Stomach (tissue), 9 donors: ENCODE data around the gene RBPJ. TPM values are rescaled to one million over a fixed set of nuclear protein-coding genes. Genes with fewer than 3 reads are reported as not detected.

Source experiments
- DNase-seq, 2 donors: peaks; one replicate each; pipeline versions ENCODE4 v3.0.0 to v3.0.0-alpha.2; 2013 to 2019
- H3K27ac ChIP-seq, 5 donors: fragments of 200-600 bp in 4 of 5; sonication (generic) in 4 of 5; one replicate each; pipeline ENCODE4 v1.5.1; 2013 to 2019; ENCODE audit warnings: mild to moderate bottlenecking in 1 of 5, moderate library complexity in 1 of 5
- H3K27me3 ChIP-seq, 3 donors: fragments of 200-600 bp; sonication (generic); one replicate each; pipeline ENCODE4 v1.5.1; 2017 to 2019; ENCODE audit warnings: mixed run types in 1 of 3
- H3K36me3 ChIP-seq, 4 donors: fragments of 200-600 bp; sonication (generic); 1 replicate in 3 of 4; 2 replicates in 1 of 4; pipeline ENCODE4 v1.5.1; 2016 to 2019
- H3K4me1 ChIP-seq, 4 donors: fragments of 200-600 bp; sonication (generic); one replicate each; pipeline ENCODE4 v1.5.1; 2016 to 2019
- H3K4me3 ChIP-seq, 4 donors: fragments of 200-600 bp; sonication (generic) in 3 of 4; one replicate each; pipeline ENCODE4 v1.5.1; 2016 to 2019; ENCODE audit warnings: mild to moderate bottlenecking in 1 of 4
- H3K9me3 ChIP-seq, 4 donors: fragments of 200-600 bp; sonication (generic); one replicate each; pipeline ENCODE4 v1.5.1; 2016 to 2019
- EP300 ChIP-seq: sonication (generic); formaldehyde crosslinking; IDR thresholded peaks from one replicate; pipeline ENCODE4 v1.6.1; 2017; ENCODE audit warnings: antibody characterized with exemption
- POLR2A ChIP-seq, 4 donors: fragments of 450-650 bp; IDR thresholded peaks; one replicate each; pipeline ENCODE4 v1.6.1; 2016; ENCODE audit warnings: antibody characterized with exemption in 4 of 4, control low read depth in 2 of 4, mild to moderate bottlenecking in 1 of 4, moderate library complexity in 1 of 4
- POLR2AphosphoS5 ChIP-seq, 3 donors: sonication (generic); formaldehyde crosslinking; IDR thresholded peaks; one replicate each; pipeline ENCODE4 v1.6.1; 2016; ENCODE audit warnings: antibody characterized with exemption in 3 of 3
- WGBS, 5 donors: extraction: QIAGEN DNeasy Blood & Tissue Kit in 3 of 5; methylation state at CpG; one replicate each; pipeline versions ENCODE4 v1.1.5 to v1.1.7; 2013 to 2018; 5-methylcytosine and 5-hydroxymethylcytosine counted together
- intact Hi-C: fragments of 100-400 bp; cut with DNase I; formaldehyde crosslinking; loops from one replicate; pipeline ENCODE4 v1.15.1; 2023; ENCODE audit warnings: low total_unique reads
- polyA plus RNA-seq, 3 donors: library from polyadenylated mRNA; stranded (reverse); fragments of 200-250 nt; gene quantifications; one replicate each; pipeline ENCODE4 v1.2.3, GENCODE V29; 2013
- total RNA-seq, 5 donors: library from RNA; depleted of rRNA; stranded (reverse); fragments of >200 nt; gene quantifications; one replicate each; pipeline versions ENCODE4 v1.1.0 to v1.2.3, GENCODE V29; 2014 to 2016
- TF ChIP-seq, protein P1 (sequence below), 7 experiments: fragments of 450-650 bp in 4 of 7; fragments of 200-600 bp in 3 of 7; sonication (generic) in 3 of 7; IDR thresholded peaks; one replicate each; pipeline ENCODE4 v1.5.1; 2016 to 2019; ENCODE audit warnings: antibody characterized with exemption in 7 of 7, control low read depth in 2 of 7, mild to moderate bottlenecking in 1 of 7
- donor health status: healthy with polysubstance abuse.
- donor health status: Bipolar disorder and iron deficiency.
- donor health status: healthy.

Gene RBPJ
- total and polyA plus RNA-seq, 8 donors, result 23.2 to 184 (median 45.8) TPM

GRCh38 chr4:26462874-26463273 lies 142.1 kb downstream of the RBPJ start:
- Histone ChIP-seq H3K9me3 (no peaks in the 10 kb centered on the region), H3K4me3 (no peak overlapping the region), H3K4me1 (peaks cover 0 to 24% (median 8%) of the 10 kb centered on the region in 4 donors), H3K27ac (peak overlapping the region in 1 of 5 donors; percentile 19), H3K27me3 (no peaks in the 10 kb centered on the region), H3K36me3 (no peaks in the 10 kb centered on the region)
- intact Hi-C loops, result loop anchor here (10.0 kb wide), 1 partner anchor 252 kb away; no protein-coding TSS in a partner anchor
- DNase-seq, result peak in 1 of 2 donors; percentile 73
- 38 to 70% (median 45%) methylated on average over 2 of the region's 2 CpGs for WGBS, 5 donors
- TF ChIP-seq POLR2AphosphoS5 (IDR thresholded peaks at IDR 0.05) (no peak), EP300 (no peak), POLR2A (IDR thresholded peaks at IDR 0.05) (no peak)
- TF ChIP-seq, protein P1, sequence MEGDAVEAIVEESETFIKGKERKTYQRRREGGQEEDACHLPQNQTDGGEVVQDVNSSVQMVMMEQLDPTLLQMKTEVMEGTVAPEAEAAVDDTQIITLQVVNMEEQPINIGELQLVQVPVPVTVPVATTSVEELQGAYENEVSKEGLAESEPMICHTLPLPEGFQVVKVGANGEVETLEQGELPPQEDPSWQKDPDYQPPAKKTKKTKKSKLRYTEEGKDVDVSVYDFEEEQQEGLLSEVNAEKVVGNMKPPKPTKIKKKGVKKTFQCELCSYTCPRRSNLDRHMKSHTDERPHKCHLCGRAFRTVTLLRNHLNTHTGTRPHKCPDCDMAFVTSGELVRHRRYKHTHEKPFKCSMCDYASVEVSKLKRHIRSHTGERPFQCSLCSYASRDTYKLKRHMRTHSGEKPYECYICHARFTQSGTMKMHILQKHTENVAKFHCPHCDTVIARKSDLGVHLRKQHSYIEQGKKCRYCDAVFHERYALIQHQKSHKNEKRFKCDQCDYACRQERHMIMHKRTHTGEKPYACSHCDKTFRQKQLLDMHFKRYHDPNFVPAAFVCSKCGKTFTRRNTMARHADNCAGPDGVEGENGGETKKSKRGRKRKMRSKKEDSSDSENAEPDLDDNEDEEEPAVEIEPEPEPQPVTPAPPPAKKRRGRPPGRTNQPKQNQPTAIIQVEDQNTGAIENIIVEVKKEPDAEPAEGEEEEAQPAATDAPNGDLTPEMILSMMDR (IDR thresholded peaks at IDR 0.05), result no peak

- Histone ChIP-seq H3K27me3 (no peaks in the 10 kb centered on the region), H3K4me1 (peaks cover 0 to 19% (median 5%) of the 10 kb centered on the region in 4 donors), H3K27ac (peak overlapping the region in 1 of 5 donors; percentile 19), H3K4me3 (no peak overlapping the region), H3K36me3 (no peaks in the 10 kb centered on the region), H3K9me3 (no peaks in the 10 kb centered on the region)
- no peak for DNase-seq
- TF ChIP-seq POLR2A (IDR thresholded peaks at IDR 0.05) (no peak), EP300 (no peak), POLR2AphosphoS5 (IDR thresholded peaks at IDR 0.05) (no peak)
- TF ChIP-seq, protein P1 (IDR thresholded peaks at IDR 0.05), result no peak
- 79 to 91% (median 82%) methylated on average over 2 of the region's 2 CpGs for WGBS, 5 donors
- intact Hi-C loops, result loop anchor here (10.0 kb wide), 1 partner anchor 251 kb away; no protein-coding TSS in a partner anchor
Measured at GRCh38 chr4:26463386-26463785, 142.6 kb downstream of the RBPJ start.

- no peak overlapping the region for H3K4me3 ChIP-seq
- intact Hi-C loops, result loop anchor here (10.0 kb wide), 1 partner anchor 250 kb away; no protein-coding TSS in a partner anchor
- no peak overlapping the region for H3K27ac ChIP-seq
- no peaks in the 10 kb centered on the region for H3K27me3 ChIP-seq
- WGBS, 5 donors, result 83 to 90% (median 87%) methylated on average over 10 to 14 of the region's 14 CpGs
- peaks cover 0 to 9% (median under 1%) of the 10 kb centered on the region in 4 donors for H3K4me1 ChIP-seq
- H3K9me3 ChIP-seq, result no peaks in the 10 kb centered on the region
- TF ChIP-seq POLR2AphosphoS5 (IDR thresholded peaks at IDR 0.05) (no peak), EP300 (no peak), POLR2A (IDR thresholded peaks at IDR 0.05) (no peak)
- TF ChIP-seq, protein P1 (IDR thresholded peaks at IDR 0.05), result no peak
- DNase-seq, result no peak
- H3K36me3 ChIP-seq, result no peaks in the 10 kb centered on the region
Measured at GRCh38 chr4:26464420-26465095, 143.7 kb downstream of the RBPJ start.

GRCh38 chr4:26466578-26467270 lies 145.9 kb downstream of the RBPJ start:
- Histone ChIP-seq H3K27me3 (no peaks in the 10 kb centered on the region), H3K9me3 (no peaks in the 10 kb centered on the region), H3K4me3 (no peak overlapping the region), H3K27ac (no peak overlapping the region), H3K4me1 (no peaks in the 10 kb centered on the region), H3K36me3 (no peaks in the 10 kb centered on the region)
- intact Hi-C loops, result loop anchor here (10.0 kb wide), 1 partner anchor 248 kb away; no protein-coding TSS in a partner anchor
- DNase-seq, result no peak
- no peak for TF ChIP-seq POLR2A (IDR thresholded peaks at IDR 0.05)
- no peak for TF ChIP-seq POLR2AphosphoS5 (IDR thresholded peaks at IDR 0.05)
- TF ChIP-seq EP300, result no peak
- TF ChIP-seq, protein P1 (IDR thresholded peaks at IDR 0.05), result no peak
- WGBS, 5 donors, result 86 to 94% (median 90%) methylated on average over 10 of the region's 10 CpGs
